ENCODE measurements around the gene SPSB1.

SPSB1 gene

DNA sequence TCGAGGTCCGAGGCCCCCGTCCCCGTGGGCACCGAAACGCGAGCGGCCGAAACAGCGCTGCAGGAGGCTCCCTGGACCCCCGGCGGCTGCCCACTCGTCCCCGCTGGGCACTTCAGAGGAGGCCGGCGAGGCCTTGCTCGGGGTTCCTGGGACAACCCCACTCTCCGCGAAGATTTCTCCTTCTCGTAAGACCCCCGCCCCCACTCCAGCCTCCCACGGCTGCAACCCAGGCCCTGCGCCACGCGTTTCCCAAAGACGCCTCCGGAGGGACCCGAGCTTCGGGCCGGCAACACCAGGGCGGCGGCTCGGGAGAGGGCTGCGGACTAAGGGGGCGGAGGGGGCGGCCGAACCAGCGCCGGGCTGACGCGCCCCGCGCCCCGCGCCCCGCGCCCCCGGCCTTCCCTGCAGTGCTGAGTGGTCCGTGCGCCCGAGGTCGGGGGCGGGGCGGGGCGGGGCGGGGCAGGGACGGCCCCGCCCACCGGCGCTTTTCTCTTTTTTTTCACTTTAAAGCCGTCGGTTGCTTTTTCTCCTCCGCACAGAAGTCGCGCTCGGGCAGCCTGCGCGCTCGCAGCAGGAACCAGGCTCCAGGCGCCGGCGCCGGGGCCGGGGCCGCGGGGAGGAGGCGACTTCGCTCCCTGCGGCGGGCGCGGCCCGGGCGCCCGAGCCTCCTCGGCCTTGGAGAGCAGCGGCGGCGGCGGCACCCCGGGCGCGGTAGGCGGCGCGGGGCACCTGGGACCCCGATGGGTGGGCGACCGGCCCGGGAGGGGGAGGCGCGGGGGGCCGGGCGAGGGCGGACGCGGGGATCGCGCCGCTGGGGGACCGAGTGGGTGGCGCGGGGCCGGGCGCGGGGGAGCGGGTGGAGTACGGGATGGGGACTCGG lies at the start of gene SPSB1:
Gene SPSB1, plus strand, starts transcription at position 534 of the 880 bp plus-strand sequence. CDS start 62,998 bp downstream, outside the sequence.
- DNase-seq = peak; percentile 54

DNA sequence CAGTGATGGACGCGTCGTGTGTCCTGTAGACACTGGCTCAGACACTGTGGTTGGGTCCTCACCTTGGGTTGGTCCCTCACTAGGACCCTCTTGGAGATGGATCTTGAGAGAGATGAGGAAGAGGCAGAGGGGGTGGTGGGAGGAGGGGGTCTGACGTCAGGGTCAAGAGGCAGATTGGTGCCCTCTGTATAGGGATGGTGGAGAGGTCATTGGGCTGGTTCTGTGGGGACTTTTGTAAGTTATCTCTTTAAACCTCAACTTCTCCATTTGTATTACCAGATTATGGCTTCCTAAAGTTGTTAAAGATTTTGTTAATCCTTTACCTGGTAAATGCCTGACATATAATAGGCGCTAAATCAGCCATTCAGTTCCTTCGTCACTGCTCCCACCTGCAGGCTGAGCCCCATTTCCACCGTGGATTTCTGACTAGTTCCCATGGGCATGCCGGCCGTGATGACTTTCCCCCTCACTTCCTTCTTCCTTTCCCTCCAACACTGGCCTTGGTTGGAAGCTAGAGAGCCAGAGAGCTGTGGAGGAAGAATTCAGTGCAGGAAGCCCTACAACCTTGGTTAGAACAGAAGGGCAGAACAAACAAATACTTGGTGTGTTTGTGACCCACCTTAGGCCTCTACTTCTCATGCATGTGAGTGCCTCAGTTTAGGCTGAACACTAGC lies 49.5 kb upstream of the SPSB1 start:
- DNase-seq = no peak

DNA sequence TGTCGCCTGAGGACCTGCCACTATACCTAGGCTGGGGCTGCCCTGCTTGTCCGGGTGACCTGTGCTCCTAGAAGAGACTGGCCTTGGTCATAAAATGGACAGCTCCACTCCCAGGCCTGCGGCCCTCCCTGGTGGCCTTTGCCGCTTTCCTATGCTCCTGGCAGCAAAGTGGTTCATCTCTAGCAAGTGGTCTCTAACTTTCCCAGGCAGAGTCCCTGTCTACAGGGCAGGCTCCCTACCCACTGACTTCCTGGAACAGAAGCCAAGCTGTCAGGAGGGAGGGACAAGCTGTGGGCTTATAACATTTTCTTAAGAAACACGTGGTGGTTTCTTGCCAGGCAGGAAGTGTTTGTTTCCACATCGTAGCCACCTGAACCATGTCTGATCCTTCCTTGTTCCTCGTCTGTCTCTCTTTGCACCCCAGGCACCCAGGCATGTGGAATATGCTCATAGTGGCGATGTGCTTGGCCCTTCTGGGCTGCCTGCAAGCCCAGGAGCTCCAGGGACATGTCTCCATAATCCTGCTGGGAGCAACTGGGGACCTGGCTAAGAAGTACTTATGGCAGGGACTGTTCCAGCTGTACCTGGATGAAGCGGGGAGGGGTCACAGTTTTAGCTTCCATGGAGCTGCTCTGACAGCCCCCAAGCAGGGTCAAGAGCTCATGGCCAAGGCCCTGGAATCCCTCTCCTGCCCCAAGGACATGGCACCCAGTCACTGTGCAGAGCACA lies 48.0 kb upstream of the SPSB1 start:
- DNase-seq = no peak

DNA sequence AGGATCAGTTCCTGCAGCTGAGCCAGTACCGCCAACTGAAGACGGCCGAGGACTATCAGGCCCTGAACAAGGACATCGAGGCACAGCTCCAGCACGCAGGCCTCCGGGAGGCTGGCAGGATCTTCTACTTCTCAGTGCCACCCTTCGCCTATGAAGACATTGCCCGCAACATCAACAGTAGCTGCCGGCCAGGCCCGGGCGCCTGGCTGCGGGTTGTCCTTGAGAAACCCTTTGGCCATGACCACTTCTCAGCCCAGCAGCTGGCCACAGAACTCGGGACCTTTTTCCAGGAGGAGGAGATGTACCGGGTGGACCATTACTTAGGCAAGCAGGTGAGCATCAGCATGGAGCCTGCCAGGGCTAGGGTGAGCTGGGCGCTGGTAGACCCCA lies 47.5 kb upstream of the SPSB1 start:
- no peak for DNase-seq

DNA sequence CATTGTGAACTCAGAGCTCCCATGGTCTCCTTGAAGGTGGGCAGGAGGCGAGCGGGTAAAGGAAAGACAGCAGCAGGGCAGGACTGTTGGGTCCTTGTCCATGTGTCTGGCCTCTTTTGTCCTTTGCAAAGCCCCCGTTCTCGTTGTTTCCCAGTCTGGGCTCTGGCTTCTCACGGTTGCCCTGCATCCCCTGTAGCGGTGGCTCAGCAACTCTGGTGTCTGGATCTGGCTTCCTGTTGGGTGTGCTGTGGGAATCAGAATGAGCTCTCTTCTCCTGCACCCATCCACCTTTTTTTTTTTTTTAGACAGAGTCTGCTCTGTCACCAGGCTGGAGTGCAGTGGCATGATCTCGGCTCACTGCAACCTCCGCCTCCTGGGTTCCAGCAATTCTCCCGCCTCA lies 47.0 kb upstream of the SPSB1 start:
- no peak for DNase-seq

DNA sequence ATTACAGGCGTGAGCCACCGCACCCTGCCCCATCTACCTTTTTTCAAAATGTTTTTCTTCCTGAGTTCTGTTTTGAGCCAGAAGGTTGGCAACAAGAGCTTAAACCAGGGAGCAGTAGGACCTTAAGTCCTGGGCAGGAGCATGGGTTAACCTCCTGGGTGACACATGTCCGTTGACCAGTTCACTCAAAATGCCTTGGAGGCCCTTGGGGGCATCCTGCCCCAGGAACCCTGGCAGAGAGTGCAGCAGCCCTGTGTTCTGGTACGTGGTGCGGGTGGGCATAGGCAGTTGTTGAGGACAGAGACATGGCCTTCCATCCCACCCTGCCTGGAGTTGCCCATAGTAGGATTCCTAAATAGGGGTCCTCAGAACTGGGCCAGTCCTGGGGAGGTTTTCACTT lies 46.5 kb upstream of the SPSB1 start:
- DNase-seq = no peak

DNA sequence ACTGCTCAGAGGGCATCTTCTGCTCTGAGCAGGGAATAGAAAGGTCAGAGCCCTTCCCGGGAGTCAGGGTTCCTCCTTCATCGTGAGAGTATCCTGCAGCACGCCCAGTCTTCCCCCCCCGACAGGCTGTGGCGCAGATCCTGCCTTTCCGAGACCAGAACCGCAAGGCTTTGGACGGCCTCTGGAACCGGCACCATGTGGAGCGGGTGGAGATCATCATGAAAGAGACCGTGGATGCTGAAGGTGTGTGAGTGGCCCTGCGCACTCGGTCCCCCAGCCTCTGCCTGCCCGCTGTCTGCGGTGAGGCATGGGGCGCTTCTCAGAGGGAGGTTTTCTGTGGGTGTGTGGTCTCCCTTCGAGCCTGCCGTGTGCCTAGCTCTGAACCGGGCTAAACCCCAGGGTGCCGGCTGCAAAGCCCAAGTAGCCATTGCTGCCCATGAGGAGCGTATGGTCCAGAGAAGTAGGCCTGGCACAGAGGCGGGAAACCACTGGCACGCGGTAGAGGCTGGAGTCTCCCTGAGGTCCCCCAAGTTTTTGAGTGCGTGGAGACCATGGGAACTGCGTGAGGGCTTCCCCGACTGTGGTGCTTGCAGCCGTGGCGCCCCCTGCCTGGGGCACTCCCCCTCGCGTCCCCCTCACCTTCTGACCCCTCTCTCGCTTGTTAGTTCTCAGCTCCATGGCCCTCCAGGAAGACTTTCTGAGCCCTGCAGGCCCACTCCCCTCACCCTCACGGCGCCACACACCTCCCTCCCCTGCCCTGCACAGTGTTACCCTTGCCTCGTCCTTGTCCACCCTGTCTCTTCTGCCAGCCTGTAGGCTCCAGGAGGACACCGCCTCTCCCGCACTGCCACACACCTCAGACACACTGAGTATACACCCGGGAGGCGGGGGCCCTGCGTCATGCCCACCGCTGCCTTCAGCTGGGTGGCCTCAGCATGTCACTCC lies 45.6 kb upstream of the SPSB1 start:
- no peak for DNase-seq

DNA sequence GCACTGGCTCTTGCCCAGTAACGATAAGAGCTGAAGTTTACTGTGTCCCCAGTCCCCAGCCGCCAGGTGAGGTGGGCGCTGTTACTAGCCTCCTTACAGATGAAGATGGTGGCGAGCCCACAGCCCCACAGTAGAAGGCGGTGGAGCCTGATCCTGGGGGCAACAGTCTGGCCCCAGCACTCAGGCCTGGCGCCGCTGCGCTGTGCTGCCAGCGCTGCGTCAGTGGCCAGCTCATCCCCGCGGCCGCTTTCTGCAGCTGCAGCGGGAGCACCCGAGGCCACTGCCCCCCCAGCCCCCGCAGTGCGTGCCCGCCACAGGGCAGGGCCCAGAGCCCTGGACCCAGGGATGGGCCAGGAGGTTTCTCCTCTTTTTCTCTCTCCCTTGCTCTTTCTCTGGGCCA lies 44.8 kb upstream of the SPSB1 start:
- DNase-seq = no peak

DNA sequence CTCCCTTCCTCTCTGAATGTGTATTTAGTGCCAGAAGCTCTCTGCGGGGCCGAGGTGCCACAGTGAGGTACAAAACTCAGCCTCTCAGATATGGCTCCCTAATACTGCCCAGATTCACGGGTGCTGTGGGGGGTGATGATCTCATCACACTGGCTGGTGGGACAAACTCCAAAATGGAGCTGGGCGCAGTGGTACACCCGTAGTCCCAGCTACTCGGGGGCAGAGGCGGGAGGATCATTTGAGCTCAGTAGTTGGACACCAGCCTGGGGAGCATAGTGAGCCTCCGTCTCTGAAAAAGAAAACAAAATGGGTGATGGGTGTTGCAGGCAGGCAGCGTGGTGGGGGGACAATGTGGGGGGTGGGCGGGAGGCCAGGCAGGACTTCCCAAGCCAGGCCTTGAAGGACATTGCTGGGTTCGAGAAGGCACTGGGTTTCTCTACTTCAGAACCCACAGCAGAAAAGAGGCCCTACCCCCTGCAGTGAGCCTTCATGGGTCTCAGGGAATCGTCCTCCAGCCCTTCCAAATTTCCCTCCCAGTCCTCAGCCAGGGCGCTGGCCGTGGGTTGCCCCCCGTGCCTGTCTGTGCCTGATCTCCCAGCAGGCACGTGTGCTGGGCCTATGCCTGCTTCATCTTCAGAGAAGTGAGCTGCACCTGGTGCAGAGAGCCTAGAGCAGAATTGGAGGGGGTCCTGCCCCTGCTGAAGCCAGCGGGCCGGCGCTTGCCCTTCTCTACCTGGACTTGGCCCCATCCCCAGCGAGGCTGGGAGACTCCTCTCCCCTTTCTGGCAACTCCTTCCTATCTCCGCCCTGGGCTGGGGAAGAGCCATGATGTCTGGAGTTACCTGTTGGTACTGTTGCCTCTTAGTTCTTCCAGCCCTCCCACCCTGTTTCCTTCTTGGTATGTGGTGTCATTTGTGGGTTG lies 44.1 kb upstream of the SPSB1 start:
- DNase-seq = no peak

DNA sequence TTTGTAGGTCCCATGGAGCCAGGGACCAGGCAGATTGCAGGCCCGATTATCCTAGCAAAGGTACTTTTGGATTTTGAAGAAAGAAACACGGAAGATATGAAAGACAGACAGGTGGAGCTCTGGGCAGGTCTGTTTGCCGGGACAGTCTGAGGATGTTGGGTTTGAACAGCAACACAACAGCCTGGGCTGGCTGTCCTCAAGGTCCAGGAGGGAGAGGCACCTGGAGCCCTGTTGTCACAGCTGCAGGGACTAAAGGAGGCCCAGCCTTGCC lies 43.5 kb upstream of the SPSB1 start:
- DNase-seq = no peak

DNA sequence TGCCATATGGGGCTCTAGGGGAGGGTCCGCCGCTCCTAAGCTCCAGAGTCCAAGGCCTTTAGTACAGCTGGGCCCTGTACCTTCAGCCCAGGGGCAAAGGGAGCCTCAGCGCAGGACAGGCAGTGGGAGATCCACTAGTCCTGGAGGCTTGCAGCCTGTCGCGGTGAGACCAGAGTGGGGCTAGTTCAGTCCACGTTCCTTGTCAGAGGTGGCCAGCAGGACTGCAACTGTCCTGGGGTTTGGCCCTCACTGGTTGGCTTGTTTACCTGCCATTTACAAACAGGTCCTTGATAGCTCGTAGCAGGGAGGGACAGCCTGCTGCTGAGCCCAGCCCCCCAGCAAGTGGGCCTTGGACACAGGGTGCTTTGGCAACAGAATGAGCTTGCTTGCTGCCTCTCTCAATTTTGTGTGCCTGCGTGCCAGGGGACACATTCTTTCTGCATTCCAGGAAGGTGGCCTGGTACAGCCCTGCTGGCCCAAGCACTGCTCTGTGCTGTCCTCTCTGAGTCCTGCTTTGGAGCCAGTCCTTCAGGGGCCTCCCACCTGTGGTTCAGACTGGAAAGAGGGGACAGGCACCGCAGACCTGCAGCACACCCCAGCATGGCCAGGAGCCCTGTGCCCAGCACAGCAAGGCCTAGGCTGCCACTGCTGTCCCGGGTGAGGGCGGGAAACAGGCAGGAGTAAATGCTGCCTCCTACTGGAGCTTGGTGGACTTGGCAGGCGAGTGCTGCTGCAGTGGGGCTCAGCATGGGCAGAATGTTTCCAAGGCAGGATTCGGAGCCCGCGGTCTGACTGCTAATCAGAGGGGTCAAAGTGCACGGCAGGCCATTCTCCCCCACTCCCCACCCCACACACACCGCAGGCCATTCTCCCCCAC lies 42.9 kb upstream of the SPSB1 start:
- DNase-seq = no peak

DNA sequence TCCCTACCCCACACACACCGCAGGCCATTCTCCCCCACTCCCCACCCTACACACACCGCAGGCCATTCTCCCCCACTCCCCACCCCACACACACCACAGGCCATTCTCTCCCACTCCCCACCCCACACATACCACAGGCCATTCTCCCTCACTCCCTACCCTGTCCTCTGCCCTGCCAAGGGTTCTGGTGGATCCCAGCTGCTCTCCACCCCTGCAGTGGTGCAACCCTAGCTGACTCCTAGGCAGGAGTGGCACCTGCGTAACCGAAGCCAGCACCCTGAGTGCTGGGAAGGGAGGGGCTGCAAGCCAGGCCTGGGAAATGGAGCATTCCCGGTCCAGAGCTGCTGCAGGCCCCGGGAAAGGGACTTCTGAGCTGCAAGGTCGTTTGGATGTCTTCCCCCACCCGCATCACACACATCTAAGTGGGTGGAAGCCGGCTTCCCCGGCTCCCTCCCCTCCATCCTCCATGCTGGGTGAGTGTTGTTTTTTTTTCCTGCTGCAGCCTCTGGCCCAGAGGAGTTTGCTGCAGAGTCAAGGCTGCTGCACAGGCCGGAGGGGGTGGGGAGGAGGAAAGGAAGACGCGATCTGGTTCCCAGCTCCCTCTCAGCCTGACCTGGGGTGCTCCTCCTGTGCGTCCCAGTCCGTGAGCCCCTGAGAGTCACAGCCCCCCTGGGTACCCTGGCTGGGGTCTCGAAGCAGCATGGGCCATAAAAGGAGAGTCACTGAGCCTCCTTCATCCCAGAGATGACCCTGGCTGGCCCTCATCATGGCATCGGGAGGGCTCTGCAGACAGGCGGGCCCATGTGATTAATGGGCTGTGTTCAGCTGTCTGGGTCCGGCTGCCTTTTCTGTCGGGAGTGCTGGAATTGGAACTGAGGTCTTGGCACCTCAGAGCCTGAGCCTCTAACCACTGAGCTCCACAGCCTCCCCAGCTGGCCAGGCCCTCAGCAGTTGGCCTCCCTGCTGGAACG lies 42.0 kb upstream of the SPSB1 start:
- no peak for DNase-seq

DNA sequence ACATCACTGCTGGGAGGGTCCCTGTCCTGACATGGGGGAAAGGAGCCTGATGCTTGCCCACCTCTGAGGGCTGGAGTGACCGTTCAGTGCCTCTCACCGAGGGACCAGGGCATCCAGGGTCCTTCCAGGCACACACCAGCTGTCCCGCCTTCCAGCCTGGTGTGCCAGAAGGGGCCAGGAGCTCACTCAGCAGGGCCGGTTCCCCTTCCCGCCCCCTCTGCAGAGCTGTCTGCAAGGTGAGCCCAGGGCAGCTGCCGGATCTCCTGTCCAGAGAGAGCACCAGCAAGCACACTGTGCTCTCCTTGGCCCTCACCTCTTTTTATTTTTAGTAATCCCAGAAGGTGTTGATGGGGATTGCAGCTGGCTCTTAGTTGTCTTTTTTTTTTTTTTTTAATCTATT lies 41.2 kb upstream of the SPSB1 start:
- no peak for DNase-seq

DNA sequence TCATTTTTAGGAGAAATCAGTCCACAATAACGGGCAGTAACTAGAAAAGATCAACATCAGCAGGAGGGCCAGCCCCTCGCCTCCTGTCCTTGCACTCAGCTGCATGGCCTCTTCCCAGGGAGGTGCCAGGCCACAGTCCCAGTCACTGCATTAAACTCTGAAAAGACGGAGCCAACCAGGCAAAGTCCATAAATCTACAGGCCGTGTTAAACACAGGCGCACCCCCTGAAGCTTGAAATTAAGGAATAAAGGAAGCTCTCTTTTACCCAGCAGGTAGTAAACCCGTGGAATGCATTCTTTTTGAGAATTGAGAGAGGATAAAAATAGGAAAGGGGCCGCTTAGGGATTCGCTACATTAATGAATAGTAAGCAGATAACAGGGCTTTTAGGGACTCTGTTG lies 39.7 kb upstream of the SPSB1 start:
- no peak for DNase-seq

DNA sequence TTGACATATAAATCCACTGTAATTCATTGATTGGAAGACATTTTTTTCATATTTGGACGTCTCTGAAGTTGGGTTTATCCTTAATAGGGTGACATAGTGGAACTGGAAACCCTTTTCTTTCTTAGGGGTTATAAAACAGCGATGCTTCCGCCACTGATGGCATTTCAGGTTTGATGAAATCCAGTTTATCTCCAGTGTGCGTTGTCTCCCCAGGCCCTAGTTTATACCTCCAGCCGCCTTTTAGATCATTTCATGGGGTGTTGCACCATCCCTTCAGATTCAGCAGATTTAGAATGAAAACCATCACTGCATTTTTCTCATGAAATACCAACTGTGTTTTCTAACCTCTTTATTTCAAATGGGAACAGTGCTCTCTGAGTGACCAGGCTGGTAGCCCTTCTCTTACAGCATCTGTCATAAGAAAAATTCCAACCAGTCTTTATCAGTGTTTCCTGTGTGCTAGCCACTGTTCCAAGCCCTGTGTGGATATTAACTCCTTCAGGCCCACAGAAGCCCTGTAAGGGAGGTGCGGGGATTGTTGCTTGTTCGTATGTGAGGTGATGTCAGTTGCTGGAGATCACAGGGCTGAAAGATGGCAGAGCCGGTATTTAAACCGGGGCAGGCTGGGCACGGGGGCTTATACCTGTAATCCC lies 39.1 kb upstream of the SPSB1 start:
- no peak for DNase-seq

DNA sequence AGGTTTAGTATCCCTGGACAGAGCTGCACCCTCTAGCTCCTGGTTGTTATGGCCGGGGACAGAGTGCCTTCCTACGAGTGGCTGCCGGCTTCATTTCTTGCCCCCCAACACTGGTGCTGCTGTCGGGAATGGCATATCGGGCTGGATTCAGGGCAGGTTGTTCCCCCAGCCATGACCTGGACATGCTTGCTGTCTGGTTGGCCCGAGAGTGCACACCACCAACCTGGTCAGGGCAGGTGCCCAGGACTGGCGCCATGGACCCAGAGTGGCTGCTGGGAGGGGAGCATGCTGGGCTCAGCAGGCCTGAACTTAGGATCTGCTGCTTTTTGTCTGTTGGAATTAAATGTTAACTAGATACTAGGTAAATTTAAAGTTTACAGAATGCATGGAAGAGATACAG lies 36.4 kb upstream of the SPSB1 start:
- DNase-seq = no peak

DNA sequence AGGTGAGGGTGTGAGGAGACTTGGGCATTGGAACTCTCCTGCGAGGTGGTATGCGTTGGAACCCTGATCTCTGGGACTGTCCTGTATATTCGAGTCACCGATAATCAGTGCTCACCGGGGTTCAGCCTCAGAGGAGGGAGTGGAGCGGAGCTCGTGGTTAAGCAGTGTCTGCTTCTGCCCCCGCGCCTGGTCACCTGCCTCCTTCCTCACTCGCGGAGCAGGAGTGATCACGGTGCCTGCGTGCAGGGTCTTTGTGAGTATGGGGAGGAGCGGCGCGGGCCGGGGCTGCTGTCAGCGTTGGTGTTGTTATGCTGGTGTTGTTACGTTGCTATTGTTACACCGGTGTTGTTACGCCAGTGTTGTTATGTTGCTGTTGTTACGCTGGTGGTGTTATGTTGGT lies 34.8 kb upstream of the SPSB1 start:
- DNase-seq = no peak

DNA sequence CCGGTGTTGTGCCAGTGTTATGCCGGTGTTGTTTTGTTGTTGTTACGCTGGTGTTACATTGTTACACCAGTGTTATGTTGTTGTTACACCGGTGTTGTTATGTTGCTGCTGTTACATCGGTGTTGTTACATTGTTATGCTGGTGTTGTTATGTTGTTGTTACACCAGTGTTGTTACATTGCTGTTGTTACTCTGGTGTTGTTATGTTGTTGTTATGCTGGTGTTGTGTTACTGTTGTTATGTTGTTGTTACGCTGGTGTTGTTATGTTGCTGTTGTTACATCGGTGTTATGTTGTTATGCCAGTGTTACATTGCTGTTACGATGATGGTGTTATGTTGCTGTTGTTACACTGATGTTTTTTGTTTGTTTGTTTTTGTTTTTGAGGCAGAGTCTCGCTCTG lies 34.1 kb upstream of the SPSB1 start:
- no peak for DNase-seq

All from activated gamma-delta T cell treated with Interleukin-2 at 50 U/mL for 16 hours (primary cell).